ENCODE results near the gene SS18L1.

DNA sequence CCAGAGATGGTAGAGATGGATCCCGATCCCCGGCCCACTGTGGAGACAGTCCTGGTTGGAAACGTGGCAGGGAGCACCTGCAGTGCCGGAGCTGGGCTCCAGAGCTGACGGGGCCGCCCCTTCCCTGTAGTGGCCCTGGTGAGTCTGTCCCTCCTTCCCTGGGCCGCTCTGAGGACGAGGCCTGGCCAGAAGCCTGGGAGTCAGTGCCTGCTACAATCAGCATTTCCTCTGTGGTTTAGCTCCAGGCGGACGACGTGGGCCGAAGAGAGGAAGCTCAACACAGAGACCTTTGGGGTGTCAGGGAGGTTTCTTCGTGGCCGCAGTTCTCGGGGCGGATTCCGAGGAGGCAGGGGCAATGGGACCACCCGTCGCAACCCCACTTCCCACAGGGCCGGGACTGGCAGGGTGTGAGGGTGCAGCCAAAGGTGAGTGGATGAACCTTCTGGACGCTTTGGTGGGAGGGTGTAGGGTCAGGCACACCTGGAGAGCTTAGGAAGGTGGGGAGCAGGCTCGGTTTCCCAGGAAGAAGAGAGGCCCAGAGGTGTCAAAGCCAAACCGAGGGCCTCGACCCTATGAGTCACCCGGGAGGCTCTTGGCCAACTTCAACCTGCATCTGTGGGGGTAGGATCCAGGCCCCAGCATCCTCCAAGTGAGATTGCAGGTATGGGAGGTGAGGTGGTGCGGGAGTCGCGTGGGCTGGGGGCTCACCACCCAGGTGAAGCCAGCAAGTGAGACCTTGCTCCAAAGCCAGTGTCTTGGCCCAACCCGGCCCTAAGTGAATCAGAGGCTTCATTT lies 10.3 kb upstream of the SS18L1 start:
- TF ChIP-seq SP1 (IDR thresholded peaks at IDR 0.05; ENCODE audit: low read depth) (no peak), YY1 (IDR thresholded peaks at IDR 0.05; ENCODE audit: extremely low read depth, insufficient replicate concordance, low read depth, low read length) (no peak), EZH2 (IDR thresholded peaks at IDR 0.05) (no peak), POLR2A (IDR thresholded peaks at IDR 0.05; ENCODE audit: borderline replicate concordance, extremely low read depth, insufficient read depth, insufficient read length) (no peak)

Data from HCT116 (cell line).